SK-N-SH (cell line): ENCODE results near the gene MSRB2. TPM values are rescaled to one million over a fixed set of nuclear protein-coding genes. Genes with fewer than 3 reads are reported as not detected.
"Not testable (repeated sequence)": the region's sequence is repeated elsewhere in the genome, so short reads cannot be mapped to it uniquely, and the experiment has no call there.

ENCODE experiments used
- CTCF ChIA-PET: fragments of 300-600, 350-600 bp; formaldehyde crosslinking; extraction: SDS; loops from one replicate; lab custom pipeline; 2021; lab: Yijun Ruan, JAX
- POLR2A ChIA-PET: fragments of 350-600 bp; sonication (Branson Sonifier 250); formaldehyde crosslinking; extraction: SDS; loops from one replicate; lab custom pipeline; 2020; ENCODE audit warnings: antibody characterized with exemption, inconsistent platforms; lab: Yijun Ruan, JAX
- DNase-seq: peaks from one replicate; pipeline ENCODE4 v3.0.0; 2012
- H2AFZ ChIP-seq: fragments of 200-600 bp; sonication (generic); 2 replicates; pipeline ENCODE4 v1.8.1; 2016; ENCODE audit warnings: antibody characterized with exemption, mild to moderate bottlenecking, low read depth
- H3F3A ChIP-seq: fragments of 200-600 bp; sonication (generic); replicated peaks from 2 replicates; pipeline ENCODE3; 2016; ENCODE audit warnings: antibody characterized with exemption, mild to moderate bottlenecking; ENCODE audit not compliant: insufficient read depth
- H3K27ac ChIP-seq, 2 experiments: fragments of 200-500 bp in 1 of 2; fragments of 200-600 bp in 1 of 2; sonication (Bioruptor generic) in 1 of 2; sonication (generic), shearing (Covaris generic) in 1 of 2; 2 replicates each; pipeline versions ENCODE4 v1.5.1 to v1.6.1; 2014 to 2016; ENCODE audit warnings: low read depth in 2 of 2, inconsistent platforms in 1 of 2, low read length in 1 of 2, mild to moderate bottlenecking in 1 of 2, mixed read lengths in 1 of 2
- H3K27me3 ChIP-seq: fragments of 200-600 bp; sonication (generic), shearing (Covaris generic); 2 replicates; pipeline ENCODE4 v1.6.1; 2016; ENCODE audit warnings: mixed run types; ENCODE audit not compliant: insufficient read depth
- H3K36me3 ChIP-seq, 2 experiments: fragments of 200-500 bp in 1 of 2; fragments of 200-600 bp in 1 of 2; sonication (Bioruptor generic) in 1 of 2; sonication (generic) in 1 of 2; replicated peaks in 1 of 2; 2 replicates each; pipeline versions ENCODE3 to v1.5.1; 2014 to 2016; ENCODE audit warnings: low read length in 1 of 2, mild to moderate bottlenecking in 1 of 2; ENCODE audit not compliant: insufficient read depth in 2 of 2, control insufficient read depth in 1 of 2
- H3K4me1 ChIP-seq, 2 experiments: fragments of 200-500 bp in 1 of 2; fragments of 200-600 bp in 1 of 2; sonication (Bioruptor generic) in 1 of 2; sonication (generic), shearing (Covaris generic) in 1 of 2; 2 replicates each; pipeline versions ENCODE4 v1.5.1 to v1.6.1; 2014 to 2016; ENCODE audit warnings: low read depth in 1 of 2, low read length in 1 of 2, mixed run types in 1 of 2; ENCODE audit not compliant: insufficient read depth in 2 of 2, control insufficient read depth in 1 of 2
- H3K4me2 ChIP-seq: fragments of 200-600 bp; sonication (generic), shearing (Covaris generic); 2 replicates; pipeline ENCODE4 v1.6.1; 2017; ENCODE audit warnings: mixed run types
- H3K4me3 ChIP-seq, 2 experiments: fragments of 200-500 bp in 1 of 2; fragments of 200-600 bp in 1 of 2; sonication (Bioruptor generic) in 1 of 2; sonication (generic), shearing (Covaris generic) in 1 of 2; 2 replicates each; pipeline versions ENCODE4 v1.5.1 to v1.8.1; 2014 to 2016; ENCODE audit warnings: low read depth in 2 of 2, inconsistent platforms in 1 of 2, low read length in 1 of 2, mild to moderate bottlenecking in 1 of 2, mixed read lengths in 1 of 2, moderate library complexity in 1 of 2
- H3K79me2 ChIP-seq: fragments of 200-600 bp; sonication (generic); 2 replicates; pipeline ENCODE4 v1.8.1; 2017; ENCODE audit warnings: mild to moderate bottlenecking; ENCODE audit not compliant: insufficient read depth
- H3K9ac ChIP-seq: fragments of 200-600 bp; sonication (generic); 2 replicates; pipeline ENCODE4 v1.6.1; 2017; ENCODE audit warnings: mixed run types
- H3K9me2 ChIP-seq: fragments of 200-600 bp; sonication (generic); 2 replicates; pipeline ENCODE4 v1.6.1; 2017; ENCODE audit warnings: mixed run types
- H3K9me3 ChIP-seq: fragments of 200-600 bp; sonication (generic); 2 replicates; pipeline ENCODE4 v1.6.1; 2017; ENCODE audit warnings: mixed run types, mild to moderate bottlenecking, moderate library complexity
- H4K20me1 ChIP-seq: fragments of 200-600 bp; sonication (generic); 2 replicates; pipeline ENCODE4 v1.6.1; 2017; ENCODE audit warnings: mild to moderate bottlenecking, mixed run types; ENCODE audit not compliant: insufficient read depth
- ELF1 ChIP-seq: IDR thresholded peaks from 2 replicates; pipeline ENCODE4 v1.4.0; 2012
- EZH2phosphoT487 ChIP-seq: fragments of 200-600 bp; sonication (generic); IDR thresholded peaks from 2 replicates; pipeline ENCODE4 v1.6.1; 2017; ENCODE audit warnings: low read depth, mixed run types, mild to moderate bottlenecking, antibody characterized with exemption, moderate library complexity, borderline replicate concordance
- NFIC ChIP-seq: IDR thresholded peaks from 2 replicates; pipeline ENCODE4 v1.4.0; 2012; ENCODE audit warnings: borderline replicate concordance
- RAD21 ChIP-seq: IDR thresholded peaks from 2 replicates; pipeline ENCODE4 v1.6.1; 2012; ENCODE audit warnings: mild to moderate bottlenecking, low read length
- SIN3A ChIP-seq: IDR thresholded peaks from 2 replicates; pipeline ENCODE4 v1.6.1; 2012; ENCODE audit warnings: low read depth, mild to moderate bottlenecking, low read length, moderate library complexity, borderline replicate concordance
- WGBS: methylation state at CpG from one replicate; pipeline ENCODE4 v1.1.6; 2017; ENCODE audit warnings: low lambda C conversion rate; 5-methylcytosine and 5-hydroxymethylcytosine counted together
- polyA plus RNA-seq, 3 experiments: library from polyadenylated mRNA; depleted of rRNA; stranded (reverse); fragments of >200 nt; gene quantifications; 2 replicates each; pipeline ENCODE4 v1.2.3, GENCODE V29; 2012
- TF ChIP-seq, protein P1 (sequence below): fragments of 150-350 bp; IDR thresholded peaks from 2 replicates; pipeline ENCODE4 v1.6.1; 2017; ENCODE audit warnings: antibody characterized with exemption, low read length, low read depth, borderline replicate concordance
- TF ChIP-seq, protein P2 (sequence below): IDR thresholded peaks from 2 replicates; pipeline ENCODE4 v1.4.0; 2012; ENCODE audit warnings: low read depth, borderline replicate concordance

The MSRB2 gene
- polyA plus RNA-seq, 1 of the 3 experiments (the other 2 are of a cell fraction) = 44.0 TPM

DNA sequence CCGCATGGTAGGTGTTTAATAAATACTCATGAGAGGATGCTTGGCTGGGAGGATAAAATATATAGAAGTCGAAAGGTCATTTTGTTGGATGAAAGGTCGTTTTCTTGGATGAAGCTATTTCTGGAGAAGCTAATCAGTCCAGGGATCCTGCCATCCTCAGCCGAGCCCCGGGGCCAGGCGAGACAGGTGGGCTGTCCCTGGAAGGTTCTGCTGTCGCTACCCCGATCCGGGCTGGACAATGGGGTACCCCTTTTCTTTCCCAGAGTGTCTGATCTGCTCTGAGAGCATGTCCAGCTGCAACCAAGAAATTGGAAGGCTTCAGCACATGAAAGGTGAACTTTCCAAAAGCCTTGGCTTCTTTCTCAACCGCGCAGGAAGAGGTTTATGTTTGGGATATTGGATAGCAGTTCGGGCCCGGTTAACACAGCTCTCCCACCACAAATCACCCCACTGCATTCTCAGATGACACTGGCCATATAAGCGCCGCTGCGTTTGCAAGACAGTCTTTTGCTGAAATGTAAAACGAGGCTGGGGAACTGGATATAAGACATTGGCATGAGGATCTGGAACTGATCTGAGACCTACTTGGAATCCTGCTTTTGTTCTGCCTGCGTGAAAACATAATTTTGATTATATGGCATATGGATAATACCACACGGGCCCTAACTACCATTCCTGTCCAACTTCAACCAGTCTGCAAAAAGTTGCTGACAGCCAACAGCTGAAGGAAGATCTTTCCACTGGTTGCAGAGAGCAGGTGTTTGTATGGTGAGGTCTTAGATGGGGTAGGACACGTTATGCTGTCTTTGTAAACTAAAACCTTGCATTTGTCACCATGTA is 31.2 kb upstream of the MSRB2 start (continued):
- TF ChIP-seq, protein P1, sequence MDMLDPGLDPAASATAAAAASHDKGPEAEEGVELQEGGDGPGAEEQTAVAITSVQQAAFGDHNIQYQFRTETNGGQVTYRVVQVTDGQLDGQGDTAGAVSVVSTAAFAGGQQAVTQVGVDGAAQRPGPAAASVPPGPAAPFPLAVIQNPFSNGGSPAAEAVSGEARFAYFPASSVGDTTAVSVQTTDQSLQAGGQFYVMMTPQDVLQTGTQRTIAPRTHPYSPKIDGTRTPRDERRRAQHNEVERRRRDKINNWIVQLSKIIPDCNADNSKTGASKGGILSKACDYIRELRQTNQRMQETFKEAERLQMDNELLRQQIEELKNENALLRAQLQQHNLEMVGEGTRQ = no peak
- TF ChIP-seq EZH2phosphoT487 = no peak
- no peak for TF ChIP-seq SIN3A
- TF ChIP-seq, protein P2, sequence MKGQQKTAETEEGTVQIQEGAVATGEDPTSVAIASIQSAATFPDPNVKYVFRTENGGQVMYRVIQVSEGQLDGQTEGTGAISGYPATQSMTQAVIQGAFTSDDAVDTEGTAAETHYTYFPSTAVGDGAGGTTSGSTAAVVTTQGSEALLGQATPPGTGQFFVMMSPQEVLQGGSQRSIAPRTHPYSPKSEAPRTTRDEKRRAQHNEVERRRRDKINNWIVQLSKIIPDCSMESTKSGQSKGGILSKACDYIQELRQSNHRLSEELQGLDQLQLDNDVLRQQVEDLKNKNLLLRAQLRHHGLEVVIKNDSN = no peak
- no peak for TF ChIP-seq ELF1

DNA sequence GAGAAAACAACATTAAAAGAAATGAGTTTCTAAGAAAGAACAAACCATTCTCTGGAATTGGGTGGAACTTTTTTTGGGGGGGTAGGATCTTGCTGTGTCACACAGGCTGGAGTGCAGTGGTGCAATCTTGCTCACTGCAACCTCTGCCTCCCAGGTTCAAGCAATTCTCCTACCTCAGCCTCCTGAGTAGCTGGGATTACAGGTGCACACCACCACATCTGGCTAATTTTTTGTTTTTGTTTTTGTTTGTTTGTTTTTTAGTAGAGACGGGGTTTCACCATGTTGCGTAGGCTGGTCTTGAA is 30.6 kb upstream of the MSRB2 start:
- H3K9ac ChIP-seq, H3K9me3 ChIP-seq, DNase-seq, H3K36me3 ChIP-seq, H3K9me2 ChIP-seq, POLR2A ChIA-PET, H3K4me1 ChIP-seq, H3K79me2 ChIP-seq, H3K4me2 ChIP-seq, H3F3A ChIP-seq, H3K27me3 ChIP-seq, H2AFZ ChIP-seq, H4K20me1 ChIP-seq, CTCF ChIA-PET, H3K27ac ChIP-seq, H3K4me3 ChIP-seq: not testable (repeated sequence)
- WGBS = 94% methylated on average over 2 of the region's 2 CpGs

DNA sequence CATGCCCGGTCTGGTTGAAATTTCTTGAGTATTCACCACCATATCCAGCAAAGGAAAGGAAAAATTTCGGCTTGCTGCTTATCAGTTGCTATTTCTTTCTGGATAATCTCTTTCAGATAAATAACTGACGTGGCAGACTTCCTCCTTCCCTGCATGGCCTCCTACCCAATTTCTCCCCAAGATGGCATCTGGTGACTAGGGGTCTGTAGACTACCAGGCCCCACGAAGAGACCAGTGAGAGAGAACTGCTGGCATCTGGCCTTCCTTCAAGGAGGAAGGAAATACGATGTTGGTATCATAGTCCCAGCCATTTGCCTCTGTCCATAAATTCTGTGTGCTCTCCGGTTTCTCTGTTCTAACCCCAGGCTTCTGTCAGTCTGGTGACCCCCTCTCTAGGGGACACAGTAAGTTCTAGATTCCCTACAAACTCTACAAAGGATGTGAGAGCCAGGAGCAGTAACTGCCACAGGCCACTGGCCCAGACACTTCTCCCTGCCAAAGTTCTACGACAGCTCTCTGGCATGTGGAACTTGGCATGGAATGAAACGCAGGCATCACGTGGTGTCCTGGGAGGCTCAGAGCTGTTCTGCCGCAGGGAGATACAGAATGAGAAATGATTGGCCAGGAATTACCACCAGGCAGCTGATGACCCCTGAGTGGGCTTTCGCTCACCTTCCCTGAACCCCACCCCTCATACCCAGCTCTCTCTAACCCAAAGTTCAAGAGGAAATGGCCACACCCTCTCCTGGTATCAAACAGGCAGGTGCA is 30.0 kb upstream of the MSRB2 start:
- H2AFZ ChIP-seq = no peak overlapping the region
- no peaks in the 10 kb centered on the region for H3K36me3 ChIP-seq

More for the DNA sequence above, 30.0 kb upstream of the MSRB2 start:
- Histone ChIP-seq H3K4me1 (peaks cover 0 to 6% of the 10 kb centered on the region in 2 experiments; a peak in 1 of 4 replicates), H3K9ac (no peak overlapping the region), H3K27me3 (no peaks in the 10 kb centered on the region), H3K4me3 (no peak overlapping the region), H3K79me2 (no peaks in the 10 kb centered on the region), H3K9me3 (no peaks in the 10 kb centered on the region), H3K27ac (no peak overlapping the region), H3K4me2 (no peak overlapping the region), H3F3A (no peaks in the 10 kb centered on the region), H3K9me2 (no peaks in the 10 kb centered on the region), H4K20me1 (no peaks in the 10 kb centered on the region)
- POLR2A ChIA-PET = interaction anchor here (0.6 kb wide), 1 partner anchor 183 kb away, joined by 3 read pairs; no protein-coding TSS in a partner anchor
- CTCF ChIA-PET = interaction anchor here (0.8 to 1.3 kb wide), 2 partner anchors 18 to 57 kb away, joined by 3 to 4 read pairs; no protein-coding TSS in a partner anchor
- 63% methylated on average over 11 of the region's 11 CpGs for WGBS
- no peak for DNase-seq
- peak; percentile 51; the same call in 1 of the 2 replicates for TF ChIP-seq NFIC
- no peak for TF ChIP-seq RAD21
- TF ChIP-seq, protein P2 = peak; percentile 83
